ENCODE data around the gene PXDN.

PXDN gene

DNA sequence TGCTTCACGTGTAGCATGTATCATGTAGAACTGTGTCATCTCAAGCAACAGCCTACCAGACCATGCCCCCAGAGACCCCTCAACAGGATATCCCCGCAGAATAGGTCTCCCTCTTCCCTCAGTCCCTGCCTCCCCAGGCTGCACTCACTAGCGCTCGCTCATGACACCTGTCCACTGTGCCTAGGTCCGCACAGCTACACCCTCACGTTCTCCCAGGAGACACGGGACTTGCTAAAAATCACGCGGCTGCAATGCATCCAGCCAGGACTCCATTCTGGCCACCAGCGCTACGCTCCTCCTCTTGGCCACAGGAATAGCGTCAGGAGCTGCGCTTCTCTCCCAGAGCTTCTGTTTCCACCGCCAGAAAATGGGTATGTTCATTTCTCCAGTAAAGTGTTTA lies 2.5 kb downstream of the PXDN start:
- H3K79me2 ChIP-seq (ENCODE audit: insufficient read depth, low read length) = no peaks in the 10 kb centered on the region

DNA sequence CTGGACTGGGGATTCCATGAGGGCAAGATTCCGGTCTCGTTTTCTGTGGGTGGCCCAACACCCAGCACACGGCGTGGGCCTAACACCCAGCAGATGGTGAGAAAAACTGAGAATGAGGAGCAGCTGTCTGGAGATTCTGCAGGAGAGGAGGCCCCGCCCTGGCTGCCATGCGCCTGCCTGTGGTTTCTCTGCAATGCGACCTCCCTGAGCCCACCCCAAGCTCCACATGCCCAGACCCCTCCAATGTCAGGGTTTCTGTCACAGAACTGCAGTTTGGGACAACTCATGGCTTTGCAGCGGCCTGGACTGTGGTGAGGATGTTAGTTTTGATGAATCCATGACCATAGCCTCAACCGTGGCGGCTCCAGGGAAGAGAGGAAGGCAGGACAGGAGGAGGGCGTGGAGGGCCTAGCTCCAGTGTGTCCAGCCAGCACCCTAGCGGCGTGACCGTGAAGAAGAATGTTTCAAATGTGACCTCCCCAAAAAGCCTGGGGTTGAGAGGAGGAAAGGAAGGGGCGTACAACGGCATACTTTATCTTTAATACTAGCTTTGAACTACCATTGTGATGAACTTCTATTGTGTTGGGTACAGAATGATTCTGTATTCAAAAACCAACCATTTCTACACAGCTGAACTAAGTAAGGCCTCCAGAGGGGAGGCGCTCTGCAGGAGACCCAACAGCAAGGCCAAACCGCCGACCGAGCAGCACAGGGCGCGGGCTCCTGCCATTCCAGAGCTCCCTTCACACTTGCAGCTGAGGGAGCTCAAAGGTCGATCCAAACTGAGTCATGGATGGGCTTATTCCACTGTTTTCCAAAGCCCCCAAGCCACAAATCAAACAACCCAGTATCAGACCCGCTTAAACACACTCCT lies 3.4 kb downstream of the PXDN start:
- DNase-seq (no peak), ATAC-seq (ENCODE audit: insufficient read depth, low read depth) (no peak)
- Histone ChIP-seq H3K27me3 (ENCODE audit: insufficient read depth, low read length, poor library complexity) (peaks cover under 1% of the 10 kb centered on the region), H3K79me2 (ENCODE audit: insufficient read depth, low read length) (no peaks in the 10 kb centered on the region), H3K9ac (ENCODE audit: low read depth, low read length) (no peak overlapping the region), H3K9me3 (ENCODE audit: insufficient read depth, low read length, severe bottlenecking) (no peaks in the 10 kb centered on the region), H3K27ac (ENCODE audit: low read length) (no peak overlapping the region), H2AFZ (ENCODE audit: low read depth, low read length) (no peak overlapping the region), H3K4me1 (ENCODE audit: insufficient read depth, low read length) (no peaks in the 10 kb centered on the region), H3K4me2 (ENCODE audit: insufficient read depth, low read length) (no peak overlapping the region), H4K20me1 (ENCODE audit: insufficient read depth, low read length) (no peaks in the 10 kb centered on the region), H3K4me3 (ENCODE audit: low read depth in 1 of 2, low read length in 2 of 2) (no peak overlapping the region), H3K36me3 (ENCODE audit: insufficient read depth, low read length) (no peaks in the 10 kb centered on the region)
- TF ChIP-seq, protein P1, sequence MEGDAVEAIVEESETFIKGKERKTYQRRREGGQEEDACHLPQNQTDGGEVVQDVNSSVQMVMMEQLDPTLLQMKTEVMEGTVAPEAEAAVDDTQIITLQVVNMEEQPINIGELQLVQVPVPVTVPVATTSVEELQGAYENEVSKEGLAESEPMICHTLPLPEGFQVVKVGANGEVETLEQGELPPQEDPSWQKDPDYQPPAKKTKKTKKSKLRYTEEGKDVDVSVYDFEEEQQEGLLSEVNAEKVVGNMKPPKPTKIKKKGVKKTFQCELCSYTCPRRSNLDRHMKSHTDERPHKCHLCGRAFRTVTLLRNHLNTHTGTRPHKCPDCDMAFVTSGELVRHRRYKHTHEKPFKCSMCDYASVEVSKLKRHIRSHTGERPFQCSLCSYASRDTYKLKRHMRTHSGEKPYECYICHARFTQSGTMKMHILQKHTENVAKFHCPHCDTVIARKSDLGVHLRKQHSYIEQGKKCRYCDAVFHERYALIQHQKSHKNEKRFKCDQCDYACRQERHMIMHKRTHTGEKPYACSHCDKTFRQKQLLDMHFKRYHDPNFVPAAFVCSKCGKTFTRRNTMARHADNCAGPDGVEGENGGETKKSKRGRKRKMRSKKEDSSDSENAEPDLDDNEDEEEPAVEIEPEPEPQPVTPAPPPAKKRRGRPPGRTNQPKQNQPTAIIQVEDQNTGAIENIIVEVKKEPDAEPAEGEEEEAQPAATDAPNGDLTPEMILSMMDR (IDR thresholded peaks at IDR 0.05; ENCODE audit: borderline replicate concordance, extremely low read depth, low read length, poor library complexity, severe bottlenecking) = no peak
- TF ChIP-seq EZH2 (IDR thresholded peaks at IDR 0.05; ENCODE audit: borderline replicate concordance, low read depth, low read length, severe bottlenecking) = no peak

More for the DNA sequence above, 2.5 kb downstream of the PXDN start:
- Histone ChIP-seq H3K27ac (ENCODE audit: low read length) (no peak overlapping the region), H3K4me3 (ENCODE audit: low read depth in 1 of 2, low read length in 2 of 2) (no peak overlapping the region), H4K20me1 (ENCODE audit: insufficient read depth, low read length) (no peaks in the 10 kb centered on the region), H3K4me1 (ENCODE audit: insufficient read depth, low read length) (no peaks in the 10 kb centered on the region), H2AFZ (ENCODE audit: low read depth, low read length) (no peak overlapping the region), H3K36me3 (ENCODE audit: insufficient read depth, low read length) (no peaks in the 10 kb centered on the region), H3K9ac (ENCODE audit: low read depth, low read length) (no peak overlapping the region), H3K9me3 (ENCODE audit: insufficient read depth, low read length, severe bottlenecking) (no peaks in the 10 kb centered on the region), H3K27me3 (ENCODE audit: insufficient read depth, low read length, poor library complexity) (no peaks in the 10 kb centered on the region), H3K4me2 (ENCODE audit: insufficient read depth, low read length) (no peak overlapping the region)
- ATAC-seq (ENCODE audit: insufficient read depth, low read depth) = no peak
- no peak for DNase-seq
- TF ChIP-seq, protein P1 (IDR thresholded peaks at IDR 0.05; ENCODE audit: borderline replicate concordance, extremely low read depth, low read length, poor library complexity, severe bottlenecking) = no peak
- TF ChIP-seq EZH2 (IDR thresholded peaks at IDR 0.05; ENCODE audit: borderline replicate concordance, low read depth, low read length, severe bottlenecking) = no peak

DNA sequence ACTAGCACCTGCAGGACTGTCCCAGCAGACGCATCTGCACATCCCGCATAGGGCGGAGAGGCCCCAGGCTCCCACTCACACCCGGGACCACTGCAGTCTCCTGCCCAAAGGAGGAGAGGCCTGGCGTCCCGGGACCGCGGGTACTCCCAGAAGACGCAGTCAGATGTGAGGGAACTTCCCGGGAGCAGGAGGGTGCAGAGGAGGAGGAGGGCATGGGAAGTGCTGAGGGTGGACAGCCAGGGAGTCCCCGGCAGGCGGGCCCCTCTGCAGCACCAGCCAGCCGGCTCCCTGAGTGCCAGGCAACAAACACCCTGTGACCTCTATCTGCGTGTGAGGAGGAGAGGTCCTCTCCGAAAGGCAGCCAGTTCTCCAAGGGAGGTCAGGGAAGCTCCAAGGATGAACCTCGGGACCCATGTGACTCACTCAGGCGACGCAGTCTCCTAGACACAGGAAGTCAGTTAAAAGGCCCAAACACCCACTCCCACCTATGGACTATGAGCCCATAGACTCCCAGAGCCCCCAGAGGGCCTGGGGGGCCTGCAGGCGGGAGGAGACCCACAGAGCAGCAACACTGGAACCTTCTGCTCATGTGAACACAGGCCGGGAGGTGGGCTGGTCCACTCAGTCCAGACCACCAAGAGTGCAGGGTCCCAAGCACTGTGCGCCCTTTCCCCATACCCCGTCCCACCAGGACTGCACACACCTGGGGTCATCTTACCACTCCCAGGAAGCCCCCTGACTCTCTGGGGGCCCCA lies 4.2 kb downstream of the PXDN start:
- no peak overlapping the region for H3K4me3 ChIP-seq (ENCODE audit: low read depth in 1 of 2, low read length in 2 of 2)

More for the DNA sequence above, 4.2 kb downstream of the PXDN start:
- no peak overlapping the region for H3K4me2 ChIP-seq (ENCODE audit: insufficient read depth, low read length)
- no peaks in the 10 kb centered on the region for H3K79me2 ChIP-seq (ENCODE audit: insufficient read depth, low read length)
- H3K27me3 ChIP-seq (ENCODE audit: insufficient read depth, low read length, poor library complexity) = peaks cover 3% of the 10 kb centered on the region
- no peak overlapping the region for H2AFZ ChIP-seq (ENCODE audit: low read depth, low read length)
- H3K4me1 ChIP-seq (ENCODE audit: insufficient read depth, low read length) = no peaks in the 10 kb centered on the region
- no peaks in the 10 kb centered on the region for H3K36me3 ChIP-seq (ENCODE audit: insufficient read depth, low read length)
- no peak overlapping the region for H3K27ac ChIP-seq (ENCODE audit: low read length)
- no peak for DNase-seq
- H3K9ac ChIP-seq (ENCODE audit: low read depth, low read length) = no peak overlapping the region
- H4K20me1 ChIP-seq (ENCODE audit: insufficient read depth, low read length) = no peaks in the 10 kb centered on the region
- no peaks in the 10 kb centered on the region for H3K9me3 ChIP-seq (ENCODE audit: insufficient read depth, low read length, severe bottlenecking)
- no peak for ATAC-seq (ENCODE audit: insufficient read depth, low read depth)
- TF ChIP-seq EZH2 (IDR thresholded peaks at IDR 0.05; ENCODE audit: borderline replicate concordance, low read depth, low read length, severe bottlenecking) = no peak
- TF ChIP-seq, protein P1 (IDR thresholded peaks at IDR 0.05; ENCODE audit: borderline replicate concordance, extremely low read depth, low read length, poor library complexity, severe bottlenecking) = no peak
